ENCODE measurements around the gene DLGAP4.

The DLGAP4 gene

GRCh38 chr20:36571564-36572504 is 265.7 kb downstream of the DLGAP4 start:
- no peak for DNase-seq

GRCh38 chr20:36572701-36573102 is 266.6 kb downstream of the DLGAP4 start:
- no peak for DNase-seq

- peak; percentile 79 for DNase-seq
Measured at GRCh38 chr20:36573103-36573797, 267.1 kb downstream of the DLGAP4 start, which contains the start of gene TGIF2. Gene TGIF2, plus strand, starts transcription at chr20:36573597. Its CDS starts 5,178 bp downstream, at chr20:36578775.

GRCh38 chr20:36573798-36574365 is 267.7 kb downstream of the DLGAP4 start:
- DNase-seq = no peak

DNA sequence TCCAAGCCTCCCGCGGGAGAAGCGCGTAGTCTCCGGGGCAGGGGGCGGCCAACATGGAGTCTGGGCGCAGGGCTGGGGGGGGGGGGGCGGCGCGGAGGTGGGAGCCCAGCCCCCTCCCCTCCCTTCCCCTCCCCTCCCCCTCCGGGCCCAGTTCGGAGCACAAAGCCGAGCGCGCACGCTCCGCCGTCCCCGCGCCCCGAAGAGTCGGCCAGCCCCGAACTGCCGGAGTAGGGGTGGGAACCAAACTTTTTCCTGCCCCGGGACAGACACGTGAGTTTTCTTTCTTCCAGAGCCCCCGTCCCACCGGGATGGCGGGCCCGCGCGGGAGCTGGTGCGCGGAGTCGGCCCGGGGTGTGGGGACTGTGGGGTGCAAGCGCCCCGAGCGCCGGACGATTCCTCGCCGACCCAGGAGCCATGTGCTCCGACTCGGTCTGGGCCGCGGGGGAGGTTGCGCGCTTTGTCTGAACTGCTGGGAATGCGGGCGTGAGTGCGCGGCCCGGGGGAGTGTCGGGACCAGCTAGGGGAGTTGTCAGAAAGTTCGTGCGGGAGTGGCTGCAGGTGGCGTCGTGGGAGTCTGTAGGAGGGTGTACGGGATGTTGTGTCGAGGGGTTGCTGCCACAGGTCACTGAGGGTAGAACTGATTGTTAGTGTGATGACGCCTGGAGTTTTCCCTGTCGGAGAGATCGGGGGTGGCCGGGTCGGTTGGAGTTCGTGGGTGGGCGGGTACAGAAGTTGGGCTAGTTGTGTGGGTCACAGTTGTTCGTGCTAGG is 268.4 kb downstream of the DLGAP4 start:
- no peak for DNase-seq

DNA sequence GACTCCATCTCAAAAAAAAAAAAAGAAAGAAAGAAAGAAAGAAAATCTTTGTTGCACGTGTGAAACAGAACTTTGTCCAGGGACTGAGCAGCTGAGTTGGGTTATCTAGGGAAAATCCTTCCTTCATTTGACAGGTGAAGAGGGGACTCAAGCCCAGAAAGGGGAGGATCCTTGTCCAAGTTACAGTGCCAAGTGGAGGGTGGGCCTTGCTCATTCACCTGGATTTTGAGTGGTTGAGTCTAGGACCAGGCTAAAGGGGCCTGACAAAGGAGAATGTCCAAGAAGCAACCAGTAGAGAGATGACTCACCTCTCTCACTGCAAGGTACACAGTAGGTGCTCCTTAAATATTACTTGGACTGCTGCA is 269.9 kb downstream of the DLGAP4 start:
- no peak for DNase-seq

All from NK-92 treated with Interleukin-12 subunit alpha and Interleukin-12 subunit beta, amount 100 ng/mL, for 24 hours (cell line).